Activated effector memory CD4-positive, alpha-beta T cell treated with Interleukin-2 at 50 U/mL for 16 hours (primary cell): ENCODE measurements around the gene MED17.
"Not testable (repeated sequence)": the region's sequence is repeated elsewhere in the genome, so short reads cannot be mapped to it uniquely, and the experiment has no call there.

Experiments used
- DNase-seq: peaks from one replicate; pipeline ENCODE4 v3.0.0-alpha.2; 2020

Gene MED17, protein sequence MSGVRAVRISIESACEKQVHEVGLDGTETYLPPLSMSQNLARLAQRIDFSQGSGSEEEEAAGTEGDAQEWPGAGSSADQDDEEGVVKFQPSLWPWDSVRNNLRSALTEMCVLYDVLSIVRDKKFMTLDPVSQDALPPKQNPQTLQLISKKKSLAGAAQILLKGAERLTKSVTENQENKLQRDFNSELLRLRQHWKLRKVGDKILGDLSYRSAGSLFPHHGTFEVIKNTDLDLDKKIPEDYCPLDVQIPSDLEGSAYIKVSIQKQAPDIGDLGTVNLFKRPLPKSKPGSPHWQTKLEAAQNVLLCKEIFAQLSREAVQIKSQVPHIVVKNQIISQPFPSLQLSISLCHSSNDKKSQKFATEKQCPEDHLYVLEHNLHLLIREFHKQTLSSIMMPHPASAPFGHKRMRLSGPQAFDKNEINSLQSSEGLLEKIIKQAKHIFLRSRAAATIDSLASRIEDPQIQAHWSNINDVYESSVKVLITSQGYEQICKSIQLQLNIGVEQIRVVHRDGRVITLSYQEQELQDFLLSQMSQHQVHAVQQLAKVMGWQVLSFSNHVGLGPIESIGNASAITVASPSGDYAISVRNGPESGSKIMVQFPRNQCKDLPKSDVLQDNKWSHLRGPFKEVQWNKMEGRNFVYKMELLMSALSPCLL

DNA sequence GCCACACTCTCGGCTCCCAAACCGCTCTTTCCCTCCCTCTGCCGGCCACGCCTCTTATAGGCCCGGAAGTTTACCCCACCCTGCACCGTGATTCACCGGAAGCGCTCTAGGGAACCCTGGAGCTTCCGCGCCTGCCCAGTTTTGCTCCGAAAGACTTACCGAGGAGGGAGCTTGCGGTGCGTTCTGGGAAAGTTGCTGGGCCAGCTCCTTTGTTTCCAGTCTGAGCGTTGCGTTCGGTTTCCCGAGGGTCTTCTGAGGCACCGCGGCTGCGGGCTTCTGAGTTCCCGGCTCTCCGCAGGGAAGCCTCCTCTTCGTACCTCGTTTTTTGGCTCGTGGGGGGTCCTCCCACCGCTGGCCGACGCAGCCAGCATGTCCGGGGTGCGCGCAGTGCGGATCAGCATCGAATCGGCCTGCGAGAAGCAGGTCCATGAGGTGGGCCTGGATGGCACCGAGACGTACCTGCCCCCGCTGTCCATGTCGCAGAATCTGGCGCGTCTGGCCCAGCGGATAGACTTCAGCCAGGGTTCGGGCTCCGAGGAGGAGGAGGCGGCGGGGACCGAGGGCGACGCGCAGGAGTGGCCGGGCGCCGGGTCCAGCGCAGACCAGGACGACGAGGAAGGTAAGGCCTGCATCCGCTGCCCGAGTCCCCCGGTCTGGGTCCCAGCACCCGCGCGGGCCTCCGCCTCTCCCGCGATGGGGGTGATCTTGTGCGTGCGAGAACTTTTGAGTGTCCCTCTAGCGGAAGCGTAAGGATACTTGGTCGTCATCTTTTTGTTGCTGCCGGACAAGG lies at the start of gene MED17:
MED17 (plus strand) TSS at position 138 of the 790 bp plus-strand sequence; CDS start at position 370, 232 bp downstream.
- DNase-seq = peak; percentile 87

DNA sequence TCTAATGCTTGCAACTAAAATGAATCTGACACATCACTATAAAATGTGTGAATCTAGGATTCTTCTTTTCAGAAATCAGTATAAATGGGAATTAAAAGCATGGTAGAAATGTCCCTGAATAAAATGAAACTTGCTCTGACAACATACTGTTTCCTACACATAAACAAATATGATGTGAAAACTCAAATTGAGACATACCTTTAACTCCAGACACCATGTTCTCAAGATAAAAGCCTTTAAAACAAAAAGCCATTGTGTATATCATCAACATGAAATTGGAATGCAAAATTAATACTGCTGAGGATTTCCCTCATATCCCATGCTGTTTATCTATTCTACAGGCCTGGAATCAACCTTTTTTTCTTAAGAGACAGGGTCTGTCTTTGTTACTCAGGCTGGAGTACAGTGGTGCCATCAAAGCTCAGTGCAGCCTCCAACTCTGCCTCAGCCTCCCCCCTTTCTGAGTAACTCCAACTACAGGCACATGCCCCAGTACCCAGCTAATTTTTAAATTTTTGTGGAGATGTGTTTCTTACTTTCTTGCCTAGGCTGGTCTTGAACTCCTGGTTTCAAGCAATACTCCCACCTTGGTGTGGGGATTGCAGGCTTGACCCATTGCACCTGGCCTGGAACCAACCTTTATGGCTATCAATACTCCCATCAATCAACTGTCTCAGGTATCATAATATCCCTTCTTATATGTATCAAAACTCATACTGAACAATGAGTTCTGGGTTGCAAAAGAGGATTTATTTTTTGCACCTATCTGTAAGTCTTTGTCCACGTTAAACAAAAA lies 49.5 kb upstream of the MED17 start:
- no peak for DNase-seq

DNA sequence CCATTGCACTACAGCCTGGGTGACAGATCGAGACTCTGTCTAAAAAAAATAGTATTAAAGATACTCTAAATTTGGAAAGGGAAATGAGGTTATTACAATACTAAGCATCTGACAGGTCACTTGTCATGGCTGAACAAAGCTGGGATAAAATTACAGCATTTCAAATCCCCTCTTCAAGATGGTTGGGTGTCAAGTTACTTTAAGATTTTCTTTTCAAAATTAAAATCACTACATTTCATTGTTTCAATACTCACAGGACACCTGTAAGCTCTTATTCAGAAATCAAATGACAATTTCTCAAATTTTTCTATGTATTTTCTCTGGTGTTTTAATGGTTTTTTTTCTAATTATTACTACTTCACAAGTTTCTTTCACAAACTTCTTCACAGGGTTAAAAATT lies 48.5 kb upstream of the MED17 start:
- no peak for DNase-seq

DNA sequence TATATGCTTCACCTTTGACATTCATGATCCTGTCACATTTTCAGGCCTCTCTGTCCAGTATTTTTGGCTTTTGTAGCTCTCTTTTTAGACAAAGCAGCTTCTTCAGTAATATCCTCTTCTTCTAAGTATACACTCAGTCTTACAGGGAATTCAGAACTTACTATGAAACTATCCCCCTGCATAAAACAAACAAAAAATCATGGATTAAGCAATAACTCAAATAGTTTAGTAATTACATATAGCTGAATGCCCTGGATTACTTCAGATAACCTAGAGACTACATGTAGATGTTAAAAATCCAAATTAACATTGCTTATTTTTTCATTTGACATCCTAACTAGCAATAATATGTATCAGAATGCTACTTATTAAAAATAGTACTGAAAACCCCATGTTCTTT lies 48.0 kb upstream of the MED17 start:
- no peak for DNase-seq

DNA sequence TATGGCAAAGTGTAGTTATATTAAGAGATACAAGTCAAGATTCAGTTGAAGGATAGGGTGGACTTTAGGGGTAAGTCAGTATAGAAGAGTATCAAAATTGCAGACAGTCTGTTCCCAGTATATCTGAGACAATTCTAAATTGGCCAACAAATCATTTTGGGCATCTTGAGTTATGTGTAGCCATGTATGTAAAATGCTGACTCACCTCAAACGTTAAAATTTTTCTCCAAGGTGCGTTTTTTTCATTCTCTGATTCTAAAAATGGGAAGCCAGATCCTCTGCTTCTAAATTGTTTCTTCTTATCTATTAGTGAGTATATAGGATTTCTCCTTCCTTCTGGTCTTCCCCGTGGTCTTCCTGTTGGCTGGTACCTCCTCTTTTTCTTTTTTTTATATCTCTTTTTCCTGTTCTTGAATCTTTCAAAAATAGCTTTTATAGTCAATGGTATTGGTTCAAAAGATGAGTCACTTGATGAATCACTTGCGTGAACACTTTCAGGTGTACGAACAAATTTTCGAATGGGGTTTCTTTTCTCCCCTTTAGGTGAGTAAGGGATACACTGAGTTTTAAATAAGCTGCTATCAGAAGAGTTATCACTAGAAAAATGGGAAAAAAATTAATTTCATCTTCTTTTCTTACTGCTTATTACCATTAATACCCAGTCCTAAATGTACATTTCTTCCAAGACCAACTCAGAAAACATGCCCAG lies 46.0 kb upstream of the MED17 start:
- DNase-seq = no peak

DNA sequence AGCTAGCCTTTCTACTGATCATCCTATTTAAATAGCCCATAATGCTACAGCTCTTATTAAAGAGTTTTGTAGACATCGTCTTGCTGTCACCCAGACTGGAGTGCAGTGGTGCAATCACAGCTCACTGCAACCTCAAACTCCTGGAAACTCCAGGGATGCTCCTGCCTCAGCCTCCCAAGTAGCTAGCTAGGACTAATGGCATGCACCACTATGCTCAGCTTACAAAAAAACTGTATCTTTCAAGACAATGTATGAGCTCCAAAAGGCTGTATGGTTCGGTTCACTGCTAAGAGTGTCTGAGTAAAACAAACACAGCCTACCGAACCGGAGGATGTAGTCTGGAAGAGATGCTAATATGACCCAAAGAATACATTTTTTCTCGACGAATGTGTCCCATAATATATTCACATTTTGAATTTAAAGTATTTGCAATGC lies 45.4 kb upstream of the MED17 start:
- DNase-seq = no peak

DNA sequence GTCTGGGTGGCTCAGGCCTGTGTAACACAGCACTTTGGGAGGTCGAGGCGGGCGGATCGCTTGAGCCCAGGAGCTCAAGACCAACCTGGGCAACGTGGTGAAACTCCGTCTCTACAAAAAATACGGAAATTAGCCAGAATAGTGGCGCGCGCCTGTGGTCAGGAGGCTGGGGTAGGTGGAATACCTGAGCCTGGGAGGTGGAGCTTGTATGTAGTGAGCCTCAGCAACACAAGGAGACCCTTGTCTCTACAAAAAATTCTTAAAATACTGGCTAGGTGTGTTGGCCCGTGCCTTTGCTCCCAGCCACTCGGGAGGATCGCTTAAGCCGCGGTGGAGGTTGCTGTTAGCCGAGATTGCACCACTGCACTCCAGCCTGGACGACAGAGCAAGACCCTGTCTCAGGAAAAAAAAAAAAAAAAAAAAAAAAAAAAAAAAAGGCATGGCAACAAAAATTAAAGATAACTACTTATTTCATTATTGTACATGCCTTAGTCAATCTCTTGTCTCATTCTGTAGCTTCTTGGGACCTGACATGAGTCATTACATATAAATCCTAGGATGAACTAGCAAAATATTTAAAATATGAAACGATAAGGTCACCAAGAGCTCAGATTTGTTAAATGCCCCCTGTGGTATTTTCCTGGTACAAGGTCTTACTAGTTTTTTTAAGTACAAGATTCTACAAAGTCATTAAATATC lies 43.9 kb upstream of the MED17 start:
- no peak for DNase-seq

DNA sequence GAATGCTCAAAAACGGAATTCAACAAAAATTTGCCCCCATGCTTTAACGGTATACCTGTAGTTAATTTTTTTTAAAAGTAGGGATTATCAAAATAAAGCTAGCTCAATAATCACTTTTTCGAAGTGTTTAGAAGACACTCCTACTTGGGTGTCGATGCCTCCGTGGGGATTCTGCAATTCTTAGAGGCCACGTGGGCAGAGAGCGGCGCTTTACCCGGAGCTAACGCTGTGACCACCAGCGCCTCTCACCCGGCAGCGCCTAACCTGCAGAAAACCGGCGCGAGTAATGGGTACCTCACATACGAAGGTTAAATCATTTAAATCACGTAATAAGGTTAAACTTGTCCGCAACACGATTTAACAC lies 43.4 kb upstream of the MED17 start:
- DNase-seq = peak; percentile 39

DNA sequence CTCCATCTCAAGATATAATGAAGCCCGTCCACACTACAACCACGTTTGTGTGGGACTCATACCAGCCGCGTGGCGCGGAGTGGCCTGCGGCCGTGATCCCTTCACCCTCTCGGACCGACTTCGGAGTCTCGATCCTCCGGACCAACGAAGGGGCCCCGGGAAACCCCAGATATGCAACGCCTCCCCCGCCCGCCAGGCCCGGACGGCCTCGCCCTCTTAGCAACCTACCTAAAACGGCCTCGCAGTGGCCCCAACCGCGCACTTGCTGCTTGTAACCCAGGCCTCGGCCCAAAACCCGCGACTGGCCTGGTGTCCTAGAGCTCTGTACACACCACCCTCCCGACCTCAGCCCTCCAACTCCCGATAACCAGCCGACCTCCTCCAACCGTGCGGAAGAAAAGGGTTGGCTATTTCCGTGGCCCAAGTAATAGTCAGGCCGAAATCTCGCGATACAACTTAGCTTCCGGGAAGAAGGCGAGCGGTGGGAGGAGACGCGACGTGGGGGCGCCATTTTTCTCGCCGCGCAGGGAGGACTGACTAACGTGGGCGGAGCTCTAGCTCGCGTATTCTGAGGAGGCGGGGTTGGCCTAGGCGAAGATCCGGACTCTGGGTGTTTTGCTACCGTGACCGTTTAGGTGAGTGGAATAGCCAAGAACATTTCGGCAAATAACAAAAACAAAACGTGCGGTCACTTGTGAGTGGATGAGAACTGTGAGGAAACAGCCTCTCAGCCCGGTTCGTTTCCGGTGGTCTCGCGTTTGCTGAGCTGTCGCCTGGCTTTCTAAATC lies 42.8 kb upstream of the MED17 start, which contains the start of the genes C11orf54 and TAF1D:
C11orf54 (plus strand) TSS at position 579 of the 788 bp plus-strand sequence. CDS start 5,722 bp downstream, outside the sequence.
TAF1D (minus strand) TSS at position 402 of the 788 bp plus-strand sequence. CDS start 2,191 bp downstream, outside the sequence.
- DNase-seq = peak; percentile 94

DNA sequence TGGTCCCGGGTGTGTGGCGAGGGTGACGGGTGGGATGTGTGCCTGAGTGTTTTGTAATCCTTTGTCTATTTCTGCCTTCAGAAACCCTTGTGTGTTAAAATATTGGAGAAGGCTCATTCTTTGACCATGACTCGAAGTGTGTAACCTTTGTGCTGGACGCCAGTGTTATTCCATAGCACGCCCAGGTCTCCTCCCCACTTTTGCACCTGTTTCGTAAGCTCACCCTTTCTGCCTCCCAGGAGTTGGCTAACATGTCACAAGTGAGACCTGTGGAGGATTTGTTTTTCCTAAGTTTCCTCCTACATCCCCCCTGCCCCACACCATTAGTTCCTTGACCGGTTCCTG lies 42.2 kb upstream of the MED17 start:
- no peak for DNase-seq

DNA sequence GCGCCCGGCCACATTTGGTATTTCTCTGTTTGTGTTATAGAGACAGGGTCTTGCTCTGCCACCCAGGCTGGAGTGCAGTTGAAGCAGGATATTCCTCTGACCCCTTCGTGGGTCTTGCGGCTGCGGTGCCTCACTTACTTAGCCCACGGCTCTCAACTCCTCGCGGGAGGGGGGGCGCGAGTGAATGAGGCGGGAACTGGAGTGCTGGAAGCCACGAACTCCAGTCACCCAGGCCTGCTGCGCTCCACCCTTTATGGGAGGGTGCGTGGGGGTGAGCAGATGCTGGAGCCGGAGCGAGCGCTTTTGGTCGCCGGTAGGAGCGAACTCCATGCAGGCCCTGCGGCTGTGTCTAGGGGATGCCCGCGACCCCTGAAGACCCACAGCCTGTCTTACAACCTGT lies 40.8 kb upstream of the MED17 start:
- DNase-seq = no peak

DNA sequence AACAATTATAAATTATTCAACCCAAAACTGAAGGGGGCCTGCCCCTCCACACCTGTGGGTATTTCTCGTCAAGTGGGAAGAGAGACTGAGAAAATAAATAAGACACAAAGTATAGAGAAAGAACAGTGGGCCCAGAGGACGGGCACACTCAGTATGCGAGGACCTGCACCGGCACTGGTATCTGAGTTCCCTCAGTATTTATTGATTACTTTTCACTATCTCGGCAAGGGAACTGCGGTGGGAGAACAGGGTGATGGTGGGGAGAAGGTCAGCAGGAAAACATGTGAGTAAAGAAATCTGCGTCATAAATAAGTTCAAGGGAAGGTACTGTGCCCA lies 39.4 kb upstream of the MED17 start:
- no peak for DNase-seq

DNA sequence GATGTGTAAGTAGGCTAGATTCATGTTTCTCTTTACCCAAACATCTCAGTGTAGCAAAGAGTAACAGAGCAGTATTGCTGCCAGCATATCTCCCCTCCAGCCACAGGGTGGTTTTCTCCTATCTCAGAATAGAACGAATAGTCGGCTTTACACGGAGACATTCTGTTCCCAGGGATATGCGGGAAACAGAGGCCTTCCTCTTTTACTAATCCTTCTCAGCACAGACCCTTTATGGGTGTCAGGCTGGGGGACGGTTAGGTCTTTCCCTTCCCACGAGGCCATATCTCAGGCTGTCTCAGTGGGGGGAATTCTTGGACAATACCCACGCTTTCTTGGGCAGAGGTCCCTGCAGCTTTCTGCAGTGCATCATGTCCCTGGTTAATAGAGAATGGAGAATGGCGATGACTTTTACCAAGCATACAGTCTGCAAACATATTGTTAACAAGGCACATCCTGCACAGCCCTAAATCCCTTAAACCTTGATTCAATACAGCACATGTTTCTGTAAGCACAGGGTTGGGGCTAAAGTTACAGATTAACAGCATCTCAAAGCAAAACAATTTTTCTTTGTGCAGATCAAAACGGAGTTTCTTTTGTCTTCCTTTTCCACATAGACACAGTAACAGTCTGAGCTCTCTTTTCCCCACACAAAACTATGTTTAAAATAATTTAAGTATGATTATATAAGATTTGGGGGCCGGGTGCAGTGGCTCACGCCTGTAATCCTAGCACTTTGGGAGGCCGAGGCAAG lies 38.9 kb upstream of the MED17 start:
- DNase-seq = not testable (repeated sequence)

DNA sequence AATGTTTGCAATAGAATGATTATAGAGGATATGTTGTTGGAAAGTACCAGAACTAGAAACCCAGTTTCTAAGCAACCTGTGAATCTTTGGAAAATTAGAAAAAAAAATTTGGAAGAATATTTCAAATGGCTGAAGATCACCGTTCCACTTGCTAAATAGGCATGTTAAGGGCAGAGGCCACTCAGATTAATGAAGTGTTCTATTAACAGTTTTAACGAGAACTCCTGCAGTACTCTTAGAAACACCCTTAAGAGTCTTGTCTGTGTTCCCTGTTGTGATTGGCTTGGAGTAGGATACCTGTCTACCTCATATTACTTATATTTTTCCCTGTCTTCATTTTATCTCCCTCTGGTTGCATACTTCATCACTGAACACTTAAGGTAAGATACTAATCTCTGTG lies 38.0 kb upstream of the MED17 start:
- DNase-seq = no peak

DNA sequence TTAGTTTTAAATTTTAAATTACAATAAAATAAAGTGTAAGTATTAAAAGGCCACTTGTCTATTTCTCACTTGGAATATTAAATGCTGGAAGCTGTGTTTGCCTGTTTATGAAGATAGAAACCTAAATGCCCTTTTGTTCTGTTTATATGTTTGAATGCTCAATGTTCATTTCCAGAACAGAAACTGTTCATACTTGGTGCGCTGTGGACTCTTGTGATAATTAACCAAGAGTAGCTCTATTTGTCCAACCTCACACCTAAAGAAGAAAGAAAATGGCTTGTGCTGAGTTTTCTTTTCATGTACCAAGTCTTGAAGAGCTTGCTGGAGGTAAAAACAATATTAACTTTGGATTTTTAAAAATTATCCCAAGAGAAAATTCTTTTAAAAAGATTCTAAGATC lies 37.0 kb upstream of the MED17 start:
- no peak for DNase-seq

DNA sequence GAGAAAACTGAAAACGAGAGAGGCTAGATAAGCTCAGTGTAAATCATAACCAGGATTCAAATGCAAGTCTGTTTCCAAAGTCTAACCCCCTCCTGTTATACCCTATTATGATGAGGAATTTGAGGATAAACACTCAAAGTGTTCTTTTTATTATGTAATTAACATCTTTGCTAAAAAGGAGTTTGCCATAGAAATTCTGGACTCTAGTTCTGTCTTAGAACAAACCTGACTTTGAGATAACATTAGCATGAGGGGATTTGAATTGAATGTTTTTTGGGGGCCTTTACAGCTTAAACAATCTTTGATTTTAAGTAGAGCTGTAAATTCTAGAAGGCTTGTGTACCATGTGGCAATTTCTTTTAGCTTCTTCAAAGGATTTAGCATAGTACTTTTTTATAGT lies 33.1 kb upstream of the MED17 start:
- DNase-seq = no peak

DNA sequence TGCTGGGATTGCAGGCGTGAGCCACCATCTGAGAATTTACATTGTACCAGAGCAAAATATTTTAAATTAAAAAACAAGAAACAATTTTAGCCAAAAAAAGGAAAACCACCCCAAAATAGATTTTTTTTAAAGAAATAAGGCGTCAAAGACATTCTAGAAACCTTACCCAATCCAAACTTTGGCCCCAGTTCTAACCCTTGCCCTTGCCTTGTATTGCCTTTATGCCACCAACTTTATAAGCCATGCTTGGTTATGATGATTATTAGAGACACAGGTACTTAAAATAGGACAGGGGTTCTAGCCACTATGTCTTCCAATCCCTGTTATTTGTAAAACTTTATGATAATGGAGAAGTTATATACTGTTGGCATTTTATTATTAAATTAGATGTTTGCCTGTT lies 30.8 kb upstream of the MED17 start:
- no peak for DNase-seq

DNA sequence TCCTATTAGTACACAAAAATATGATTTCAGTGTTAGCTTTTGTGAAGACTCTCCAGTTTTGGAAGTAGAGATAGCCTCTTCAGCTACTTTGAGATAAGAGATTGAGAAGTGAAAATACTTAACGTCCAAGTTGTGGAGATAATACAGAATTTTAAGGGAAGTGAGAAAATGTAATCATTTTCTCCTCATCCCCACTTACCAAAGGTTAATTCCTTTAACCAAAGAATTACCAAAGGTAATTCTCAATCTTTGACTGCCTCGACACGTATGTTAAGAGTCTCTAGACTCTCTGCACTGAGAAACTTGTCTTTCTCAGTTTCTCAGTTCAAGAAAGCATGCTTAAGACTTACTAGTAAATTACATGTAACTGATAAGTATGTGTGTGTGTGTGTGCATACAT lies 27.3 kb upstream of the MED17 start:
- no peak for DNase-seq

DNA sequence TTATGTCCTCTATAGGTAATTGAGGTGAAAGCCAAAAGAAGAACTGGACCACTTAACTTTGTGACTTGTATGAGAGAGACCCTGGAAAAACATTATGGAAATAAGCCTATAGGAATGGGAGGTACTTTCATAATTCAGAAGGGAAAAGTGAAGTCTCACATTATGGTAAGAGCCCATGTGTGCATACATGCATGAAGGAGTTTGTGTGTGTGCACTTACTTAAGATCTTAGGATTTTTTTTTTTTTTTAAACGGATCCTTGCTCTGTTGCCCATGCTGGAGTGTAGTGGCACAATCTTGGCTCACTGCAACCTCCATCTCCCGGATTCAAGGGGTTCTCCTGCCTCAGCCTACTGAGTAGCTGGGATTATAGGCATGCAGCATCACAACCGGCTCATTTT lies 26.8 kb upstream of the MED17 start:
- no peak for DNase-seq
